ENCODE results near the gene SCN5A. TPM values are rescaled to one million over a fixed set of nuclear protein-coding genes. Genes with fewer than 3 reads are reported as not detected.

SCN5A gene
- total RNA-seq, 4 donors from 2014 or later, result 0.42 to 1.3 (median 0.77) TPM

DNA sequence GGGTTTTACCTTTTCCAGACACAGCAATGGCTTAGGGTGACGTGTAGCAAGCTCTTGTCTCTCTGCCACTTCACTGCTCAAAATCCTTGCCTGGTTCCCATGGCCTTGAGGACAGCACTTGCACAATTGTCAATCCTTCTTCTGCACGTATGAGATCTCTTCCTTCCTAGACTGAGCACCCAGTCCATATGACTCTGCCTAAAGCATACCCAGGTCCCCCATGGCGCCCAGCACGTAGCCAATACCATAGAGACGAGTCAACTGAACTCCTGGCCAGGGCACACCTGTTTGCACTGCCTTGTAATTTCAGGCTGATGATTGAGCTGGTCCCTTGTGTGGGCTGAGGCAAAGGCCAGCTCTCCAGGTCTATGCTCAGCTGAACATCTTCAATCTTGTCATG is 23.3 kb downstream of the SCN5A start:
- no peak overlapping the region for H3K4me3 ChIP-seq
- intact Hi-C loops (cut with DNase I), result no loop called here
- H3K9me3 ChIP-seq, result no peaks in the 10 kb centered on the region
- H3K27ac ChIP-seq (replicated peaks in 1 of 4), result no peak overlapping the region
- H3K4me1 ChIP-seq, result peaks cover 0 to 5% (median 0%) of the 10 kb centered on the region in 4 donors
- H3K36me3 ChIP-seq, result peaks cover 0 to 32% (median 0%) of the 10 kb centered on the region in 4 donors
- no peak for DNase-seq (ENCODE audit: extremely low spot score)
- WGBS, result 100% methylated on average over 2 of the region's 5 CpGs
- no peaks in the 10 kb centered on the region for H3K27me3 ChIP-seq
- no peak for TF ChIP-seq POLR2A (IDR thresholded peaks at IDR 0.05; ENCODE audit: low read depth)
- no peak for TF ChIP-seq POLR2AphosphoS5 (IDR thresholded peaks at IDR 0.05)
- TF ChIP-seq, protein P1, sequence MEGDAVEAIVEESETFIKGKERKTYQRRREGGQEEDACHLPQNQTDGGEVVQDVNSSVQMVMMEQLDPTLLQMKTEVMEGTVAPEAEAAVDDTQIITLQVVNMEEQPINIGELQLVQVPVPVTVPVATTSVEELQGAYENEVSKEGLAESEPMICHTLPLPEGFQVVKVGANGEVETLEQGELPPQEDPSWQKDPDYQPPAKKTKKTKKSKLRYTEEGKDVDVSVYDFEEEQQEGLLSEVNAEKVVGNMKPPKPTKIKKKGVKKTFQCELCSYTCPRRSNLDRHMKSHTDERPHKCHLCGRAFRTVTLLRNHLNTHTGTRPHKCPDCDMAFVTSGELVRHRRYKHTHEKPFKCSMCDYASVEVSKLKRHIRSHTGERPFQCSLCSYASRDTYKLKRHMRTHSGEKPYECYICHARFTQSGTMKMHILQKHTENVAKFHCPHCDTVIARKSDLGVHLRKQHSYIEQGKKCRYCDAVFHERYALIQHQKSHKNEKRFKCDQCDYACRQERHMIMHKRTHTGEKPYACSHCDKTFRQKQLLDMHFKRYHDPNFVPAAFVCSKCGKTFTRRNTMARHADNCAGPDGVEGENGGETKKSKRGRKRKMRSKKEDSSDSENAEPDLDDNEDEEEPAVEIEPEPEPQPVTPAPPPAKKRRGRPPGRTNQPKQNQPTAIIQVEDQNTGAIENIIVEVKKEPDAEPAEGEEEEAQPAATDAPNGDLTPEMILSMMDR (IDR thresholded peaks at IDR 0.05), result no peak
- no peak for TF ChIP-seq EP300 (IDR thresholded peaks at IDR 0.05)

DNA sequence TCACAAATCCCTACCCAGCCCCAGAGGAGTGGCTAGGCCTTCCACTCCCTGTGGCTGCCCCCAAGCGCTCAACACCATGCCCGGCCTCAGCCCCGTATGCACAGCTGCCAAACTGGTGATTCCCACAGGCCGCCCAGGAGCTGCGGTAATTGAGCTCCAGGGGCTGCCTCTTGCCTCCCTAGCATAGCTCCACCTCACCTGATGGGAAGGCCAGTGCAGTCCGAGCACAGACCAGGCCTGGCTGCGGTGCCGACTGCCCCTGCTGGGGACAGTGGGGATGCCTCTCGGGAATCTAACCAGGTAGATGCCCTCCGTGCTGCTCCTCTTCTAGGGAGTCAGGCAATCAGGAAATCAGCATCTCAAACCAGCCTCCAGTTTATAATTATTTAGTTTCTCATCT is 25.9 kb downstream of the SCN5A start:
- Histone ChIP-seq H3K4me1 (no peaks in the 10 kb centered on the region), H3K27me3 (no peaks in the 10 kb centered on the region), H3K27ac (replicated peaks in 1 of 4) (no peak overlapping the region), H3K36me3 (peaks cover 0 to 20% (median 0%) of the 10 kb centered on the region in 4 donors), H3K9me3 (no peaks in the 10 kb centered on the region), H3K4me3 (no peak overlapping the region)
- intact Hi-C loops (cut with DNase I), result no loop called here
- TF ChIP-seq POLR2A (IDR thresholded peaks at IDR 0.05; ENCODE audit: low read depth), result no peak
- TF ChIP-seq POLR2AphosphoS5 (IDR thresholded peaks at IDR 0.05), result no peak
- TF ChIP-seq, protein P1 (IDR thresholded peaks at IDR 0.05), result no peak
- no peak for TF ChIP-seq EP300 (IDR thresholded peaks at IDR 0.05)
- DNase-seq (ENCODE audit: extremely low spot score), result no peak
- 68% methylated on average over 6 of the region's 10 CpGs for WGBS

DNA sequence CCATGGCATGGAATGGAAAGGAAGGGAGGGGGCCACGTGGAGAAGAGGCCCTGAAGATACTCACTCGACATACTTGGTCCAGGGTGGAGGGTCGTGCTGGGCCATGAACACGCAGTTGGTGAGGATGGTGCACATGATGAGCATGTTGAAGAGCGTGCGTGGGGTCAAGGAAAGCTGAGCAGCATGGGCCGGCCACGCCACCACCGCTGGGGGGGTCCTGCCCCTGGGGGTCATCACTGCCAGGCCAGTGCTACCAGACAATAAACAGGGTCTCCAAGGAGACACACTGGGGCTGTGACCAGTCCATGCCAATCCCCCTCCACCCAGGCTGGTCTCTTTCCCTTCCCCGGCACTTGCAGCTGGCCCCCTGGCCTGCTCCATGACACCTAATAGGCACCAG is 27.2 kb downstream of the SCN5A start:
- no peaks in the 10 kb centered on the region for H3K4me1 ChIP-seq
- DNase-seq (ENCODE audit: extremely low spot score), result no peak
- TF ChIP-seq, protein P1 (IDR thresholded peaks at IDR 0.05), result no peak
- no peak for TF ChIP-seq POLR2AphosphoS5 (IDR thresholded peaks at IDR 0.05)
- no peak for TF ChIP-seq POLR2A (IDR thresholded peaks at IDR 0.05; ENCODE audit: low read depth)
- no peak for TF ChIP-seq EP300 (IDR thresholded peaks at IDR 0.05)
- H3K4me3 ChIP-seq, result no peak overlapping the region
- no peak overlapping the region for H3K27ac ChIP-seq (replicated peaks in 1 of 4)
- H3K27me3 ChIP-seq, result no peaks in the 10 kb centered on the region
- peaks cover 0 to 9% (median 0%) of the 10 kb centered on the region in 4 donors for H3K36me3 ChIP-seq
- H3K9me3 ChIP-seq, result no peaks in the 10 kb centered on the region
- intact Hi-C loops (cut with DNase I), result no loop called here
- 82% methylated on average over 9 of the region's 10 CpGs for WGBS

DNA sequence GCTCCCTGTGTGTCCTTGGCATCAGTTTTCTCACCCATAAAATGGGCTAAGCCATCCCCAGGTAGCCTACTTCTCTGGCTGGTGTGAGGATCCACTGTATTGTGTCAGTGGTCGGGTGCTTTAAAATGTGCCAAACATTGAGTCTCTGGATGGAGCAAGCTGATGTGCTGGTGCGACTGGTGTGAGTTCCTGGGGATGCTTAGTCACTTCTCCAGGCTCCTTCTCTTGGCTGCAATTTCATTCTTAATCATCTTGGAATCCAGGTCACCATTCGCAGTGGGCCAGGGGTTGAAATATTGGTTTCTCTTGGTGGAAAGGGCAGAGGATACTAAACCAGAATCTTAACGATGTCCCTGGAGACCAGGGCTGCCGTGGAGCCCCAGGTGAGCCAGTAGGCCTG is 29.3 kb downstream of the SCN5A start:
- intact Hi-C loops (cut with DNase I), result no loop called here
- no peak overlapping the region for H3K27ac ChIP-seq (replicated peaks in 1 of 4)
- no peak for DNase-seq (ENCODE audit: extremely low spot score)
- no peak overlapping the region for H3K4me3 ChIP-seq
- TF ChIP-seq EP300 (IDR thresholded peaks at IDR 0.05) (no peak), POLR2AphosphoS5 (IDR thresholded peaks at IDR 0.05) (no peak)
- TF ChIP-seq, protein P1 (IDR thresholded peaks at IDR 0.05), result no peak
- peaks cover 0 to 5% (median 0%) of the 10 kb centered on the region in 4 donors for H3K4me1 ChIP-seq
- WGBS, result 93% methylated on average over 2 of the region's 5 CpGs
- H3K36me3 ChIP-seq, result peaks cover 0 to 4% (median 0%) of the 10 kb centered on the region in 4 donors
- H3K9me3 ChIP-seq, result no peaks in the 10 kb centered on the region
- no peaks in the 10 kb centered on the region for H3K27me3 ChIP-seq

DNA sequence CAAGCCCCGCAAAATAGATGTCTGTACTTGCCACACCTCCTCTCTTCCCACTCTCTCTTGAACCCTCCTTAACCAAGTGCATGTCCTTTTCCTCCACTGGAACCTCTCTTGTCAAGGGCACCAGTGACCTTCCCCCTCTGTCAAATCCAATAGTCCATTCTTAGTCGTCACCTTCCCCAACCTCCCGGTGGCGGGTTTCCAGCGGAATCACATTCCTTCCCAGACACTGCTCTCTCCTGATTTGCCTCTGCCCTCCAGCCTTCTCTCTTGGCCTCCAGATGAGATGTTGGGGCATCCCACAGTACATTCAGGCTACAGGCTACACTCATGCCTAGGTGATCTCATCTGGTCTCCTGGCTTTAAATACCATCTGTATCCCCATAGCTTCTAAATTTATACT is 31.1 kb downstream of the SCN5A start:
- no peaks in the 10 kb centered on the region for H3K9me3 ChIP-seq
- H3K4me1 ChIP-seq, result peaks cover 0 to 9% (median 0%) of the 10 kb centered on the region in 4 donors
- DNase-seq (ENCODE audit: extremely low spot score), result no peak
- peaks cover 0 to 13% (median 0%) of the 10 kb centered on the region in 4 donors for H3K36me3 ChIP-seq
- TF ChIP-seq POLR2A (IDR thresholded peaks at IDR 0.05; ENCODE audit: low read depth) (no peak), EP300 (IDR thresholded peaks at IDR 0.05) (no peak), POLR2AphosphoS5 (IDR thresholded peaks at IDR 0.05) (no peak)
- TF ChIP-seq, protein P1 (IDR thresholded peaks at IDR 0.05), result no peak
- intact Hi-C loops (cut with DNase I), result no loop called here
- no peaks in the 10 kb centered on the region for H3K27me3 ChIP-seq
- H3K4me3 ChIP-seq, result no peak overlapping the region
- WGBS, result 81% methylated on average over 5 of the region's 5 CpGs
- H3K27ac ChIP-seq (replicated peaks in 1 of 4), result no peak overlapping the region
